GM12872 (cell line): ENCODE data around the gene RBM15B.

Source experiments
- TF ChIP-seq, protein P1 (sequence below): IDR thresholded peaks from 3 replicates; pipeline ENCODE4 v1.5.1; 2011; ENCODE audit warnings: low read depth, mild to moderate bottlenecking, low read length, moderate library complexity; ENCODE audit not compliant: insufficient read depth

RBM15B gene

DNA sequence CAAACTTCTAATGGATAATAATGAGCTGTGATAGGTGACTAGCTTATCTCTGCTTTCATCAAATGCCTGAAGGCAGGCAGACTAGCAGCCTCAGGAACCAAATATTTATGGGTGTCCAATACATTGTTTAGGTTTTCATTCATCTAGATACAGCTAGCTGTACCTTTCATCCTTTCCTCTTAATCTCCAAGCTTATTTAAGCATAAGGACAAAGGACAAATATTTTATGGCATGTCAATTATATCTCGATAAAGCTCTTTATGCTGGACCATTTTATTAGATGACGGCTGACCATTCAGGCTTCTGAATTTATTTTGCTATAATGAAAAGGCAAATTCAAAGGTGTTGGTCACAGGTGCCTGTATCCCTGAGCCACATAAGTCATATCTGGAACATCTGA is 16.9 kb downstream of the RBM15B start:
- TF ChIP-seq, protein P1, sequence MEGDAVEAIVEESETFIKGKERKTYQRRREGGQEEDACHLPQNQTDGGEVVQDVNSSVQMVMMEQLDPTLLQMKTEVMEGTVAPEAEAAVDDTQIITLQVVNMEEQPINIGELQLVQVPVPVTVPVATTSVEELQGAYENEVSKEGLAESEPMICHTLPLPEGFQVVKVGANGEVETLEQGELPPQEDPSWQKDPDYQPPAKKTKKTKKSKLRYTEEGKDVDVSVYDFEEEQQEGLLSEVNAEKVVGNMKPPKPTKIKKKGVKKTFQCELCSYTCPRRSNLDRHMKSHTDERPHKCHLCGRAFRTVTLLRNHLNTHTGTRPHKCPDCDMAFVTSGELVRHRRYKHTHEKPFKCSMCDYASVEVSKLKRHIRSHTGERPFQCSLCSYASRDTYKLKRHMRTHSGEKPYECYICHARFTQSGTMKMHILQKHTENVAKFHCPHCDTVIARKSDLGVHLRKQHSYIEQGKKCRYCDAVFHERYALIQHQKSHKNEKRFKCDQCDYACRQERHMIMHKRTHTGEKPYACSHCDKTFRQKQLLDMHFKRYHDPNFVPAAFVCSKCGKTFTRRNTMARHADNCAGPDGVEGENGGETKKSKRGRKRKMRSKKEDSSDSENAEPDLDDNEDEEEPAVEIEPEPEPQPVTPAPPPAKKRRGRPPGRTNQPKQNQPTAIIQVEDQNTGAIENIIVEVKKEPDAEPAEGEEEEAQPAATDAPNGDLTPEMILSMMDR = no peak

DNA sequence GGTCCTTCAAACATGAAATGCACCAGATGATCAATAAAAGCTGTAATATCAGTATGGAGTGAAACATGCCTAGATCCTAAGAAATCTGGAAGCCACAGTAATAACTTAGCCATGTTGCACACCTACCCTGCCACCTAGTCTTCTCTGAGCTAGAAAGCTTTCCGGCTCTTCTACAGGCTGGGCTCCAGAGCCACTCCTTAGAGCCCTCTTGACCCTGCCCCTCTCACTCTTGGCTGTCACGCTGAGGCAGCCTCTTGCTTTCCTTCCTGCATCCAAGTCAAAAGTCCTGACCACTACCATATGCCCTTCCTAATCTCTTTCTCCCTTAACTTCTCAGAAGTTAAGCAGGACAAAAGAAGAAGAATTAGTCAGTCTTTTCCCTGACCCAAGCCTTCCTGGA is 17.7 kb downstream of the RBM15B start:
- TF ChIP-seq, protein P1 = no peak

DNA sequence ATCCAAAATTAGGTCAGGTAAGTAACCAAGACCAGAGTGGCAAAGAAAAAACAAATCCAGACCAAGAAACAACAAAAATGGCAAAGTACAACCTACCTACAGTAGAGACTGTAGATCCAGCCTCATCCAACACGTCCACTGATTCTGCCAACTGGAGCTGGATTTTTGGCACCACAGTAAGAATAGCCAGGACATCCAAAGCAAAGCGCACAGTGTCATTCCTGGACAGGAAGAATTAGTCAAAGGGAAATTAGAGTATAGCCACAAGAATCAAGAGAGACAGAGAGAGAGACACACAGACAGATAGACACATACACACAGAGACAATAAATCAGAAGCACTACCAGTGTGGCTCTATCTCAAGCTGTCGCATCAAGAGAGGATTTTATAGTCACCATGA is 31.1 kb downstream of the RBM15B start:
- TF ChIP-seq, protein P1 = no peak

DNA sequence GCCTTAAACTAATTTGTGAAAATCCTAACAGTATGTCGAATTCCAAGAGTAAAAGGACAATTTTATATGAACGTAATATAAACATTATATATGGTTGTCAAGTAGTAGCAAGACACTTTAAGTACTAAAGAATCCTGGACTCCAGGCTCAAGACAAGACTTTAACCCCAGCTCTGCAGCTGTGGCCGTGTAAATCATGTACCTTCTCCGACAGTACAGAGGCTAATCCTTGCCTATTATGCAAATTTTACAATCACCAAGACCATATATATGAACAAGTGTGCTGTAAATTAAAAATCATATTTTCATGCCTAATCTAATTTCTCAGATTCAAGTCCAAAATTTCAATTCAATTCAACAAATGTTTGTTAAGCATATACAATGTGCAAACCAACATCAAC is 35.8 kb downstream of the RBM15B start:
- TF ChIP-seq, protein P1 = no peak

DNA sequence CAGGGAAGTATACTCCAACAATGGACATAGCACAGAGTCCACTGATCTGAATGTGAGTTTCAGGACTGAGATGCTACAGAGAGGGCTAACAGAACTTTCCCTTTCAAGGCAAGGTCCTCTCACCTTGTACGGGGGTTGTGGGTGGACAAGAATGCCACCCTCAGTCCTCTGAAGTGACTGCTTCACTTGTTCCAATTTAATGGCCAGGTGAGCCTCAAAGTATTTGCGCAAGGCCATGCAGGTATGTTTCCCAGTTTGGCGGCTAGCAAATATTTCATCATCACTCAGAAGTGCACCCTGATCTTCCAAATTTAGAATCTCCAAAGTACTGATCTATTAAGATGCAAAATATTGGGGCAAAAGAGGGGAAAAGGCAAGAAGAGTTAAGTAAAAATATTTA is 38.1 kb downstream of the RBM15B start:
- TF ChIP-seq, protein P1 = no peak

DNA sequence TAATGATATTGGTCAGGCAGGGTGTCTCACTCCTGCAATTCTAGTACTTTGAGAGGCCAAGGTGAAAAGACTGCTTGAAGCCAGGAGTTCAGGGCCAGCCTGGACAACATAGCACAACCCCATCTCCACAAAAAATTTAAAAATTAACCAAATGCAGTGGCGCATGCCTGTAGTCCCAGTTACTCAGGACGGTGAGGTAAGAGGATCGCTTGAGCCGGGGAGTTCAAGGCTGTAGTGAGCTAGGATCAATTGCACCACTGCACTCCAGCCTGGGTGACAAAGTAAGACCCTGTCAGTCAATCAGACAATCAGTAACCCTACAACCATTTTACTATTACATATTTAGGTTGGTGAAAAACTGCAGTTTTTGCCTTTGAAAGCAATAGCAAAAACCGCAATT is 43.0 kb downstream of the RBM15B start:
- TF ChIP-seq, protein P1 = no peak

DNA sequence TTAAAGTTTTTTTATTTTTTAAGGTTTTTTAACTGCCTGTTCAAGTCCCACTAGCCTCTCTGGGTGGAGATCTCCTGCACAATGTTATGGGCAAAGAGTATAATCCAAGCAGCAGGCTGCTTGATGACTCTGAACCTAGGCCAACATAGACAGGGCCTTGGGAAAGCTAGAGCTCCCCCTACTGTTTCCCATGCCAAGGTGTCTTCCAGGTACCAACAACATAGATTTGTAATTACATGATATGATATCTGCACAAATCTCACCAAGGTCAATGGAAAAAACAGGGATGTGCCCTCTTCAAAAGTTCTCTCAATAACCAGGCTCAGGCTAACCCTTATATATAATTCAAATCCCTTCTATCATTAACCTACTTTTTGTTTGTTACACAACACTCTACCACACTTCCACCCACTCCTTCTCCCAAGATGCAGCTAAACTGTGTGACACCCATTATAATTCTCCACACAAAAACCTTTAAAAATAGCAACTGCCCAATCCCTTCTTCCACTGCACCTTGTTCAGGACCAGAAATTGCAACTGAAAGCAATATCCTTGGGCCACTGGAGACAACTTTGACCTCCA is 43.8 kb downstream of the RBM15B start:
- TF ChIP-seq, protein P1 = peak; percentile 84
